Measurements from ENCODE around the gene ASIC1. TPM values are rescaled to one million over a fixed set of nuclear protein-coding genes. Genes with fewer than 3 reads are reported as not detected.

ASIC1 gene
- total RNA-seq, 1 experiment from 2014 or later: 6.0 TPM

- Histone ChIP-seq H3K27ac (ENCODE audit: low read length) (no peak overlapping the region), H3K4me3 (ENCODE audit: low read length) (no peak overlapping the region), H3K79me2 (ENCODE audit: low read length) (peaks cover 96% of the 10 kb centered on the region), H3K9ac (ENCODE audit: low read length) (no peak overlapping the region), H3K4me2 (ENCODE audit: low read length) (no peak overlapping the region), H4K20me1 (ENCODE audit: low read length) (peaks cover 28% of the 10 kb centered on the region), H3K27me3 (ENCODE audit: low read length) (no peaks in the 10 kb centered on the region), H3K9me3 (ENCODE audit: low read length) (no peaks in the 10 kb centered on the region), H3K9me2 (replicated peaks; ENCODE audit: low read length) (no peaks in the 10 kb centered on the region), H3K4me1 (ENCODE audit: insufficient read depth, low read length) (peaks cover 13% of the 10 kb centered on the region), H2AFZ (ENCODE audit: low read length) (no peak overlapping the region), H3K36me3 (ENCODE audit: low read depth, low read length) (peaks cover 35% of the 10 kb centered on the region), H3F3A (ENCODE audit: low read length, unreplicated experiment) (no peaks in the 10 kb centered on the region)
- intact Hi-C loops (cut with micrococcal nuclease): no loop called here
- DNase-seq: no peak
- no TSS peak for BruUV-seq (replicated peaks)
- ATAC-seq: no peak
- ChIA-PET CTCF (interaction anchor here (0.7 kb wide), 1 partner anchor 807 kb away, joined by 5 read pairs; no protein-coding TSS in a partner anchor), POLR2A (ENCODE audit: unreplicated experiment) (interaction anchor here (0.7 kb wide), 1 partner anchor 137 kb away, joined by 5 read pairs; no protein-coding TSS in a partner anchor)
- TF ChIP-seq EZH2 (IDR thresholded peaks at IDR 0.05; ENCODE audit: low read length, unreplicated experiment): no peak
- TF ChIP-seq EZH2phosphoT487 (IDR thresholded peaks at IDR 0.05; ENCODE audit: borderline replicate concordance, low read length): no peak
- TF ChIP-seq CTCF (conservative IDR thresholded peaks at IDR 0.05; ENCODE audit: low read depth, low read length): no peak
These were observed 39.2 kb upstream of the ASIC1 start for GRCh38 chr12:50018154-50018553.

- H3K9me3 ChIP-seq (ENCODE audit: low read length): no peaks in the 10 kb centered on the region
- intact Hi-C loops (cut with micrococcal nuclease): no loop called here
- no peak for ATAC-seq
- H3K9me2 ChIP-seq (replicated peaks; ENCODE audit: low read length): no peaks in the 10 kb centered on the region
- no peaks in the 10 kb centered on the region for H3K27me3 ChIP-seq (ENCODE audit: low read length)
- H3F3A ChIP-seq (ENCODE audit: low read length, unreplicated experiment): no peaks in the 10 kb centered on the region
- no peak for DNase-seq
- no peak overlapping the region for H2AFZ ChIP-seq (ENCODE audit: low read length)
- H3K4me3 ChIP-seq (ENCODE audit: low read length): no peak overlapping the region
- no peak for TF ChIP-seq EZH2 (IDR thresholded peaks at IDR 0.05; ENCODE audit: low read length, unreplicated experiment)
- H3K79me2 ChIP-seq (ENCODE audit: low read length): peaks cover 96% of the 10 kb centered on the region
- H3K4me2 ChIP-seq (ENCODE audit: low read length): no peak overlapping the region
- no TSS peak for BruUV-seq (replicated peaks)
- peaks cover 29% of the 10 kb centered on the region for H4K20me1 ChIP-seq (ENCODE audit: low read length)
- no peak overlapping the region for H3K9ac ChIP-seq (ENCODE audit: low read length)
- CTCF ChIA-PET: no interaction called here
- H3K4me1 ChIP-seq (ENCODE audit: insufficient read depth, low read length): peaks cover 14% of the 10 kb centered on the region
- POLR2A ChIA-PET (ENCODE audit: unreplicated experiment): no interaction called here
- peaks cover 28% of the 10 kb centered on the region for H3K36me3 ChIP-seq (ENCODE audit: low read depth, low read length)
- H3K27ac ChIP-seq (ENCODE audit: low read length): no peak overlapping the region
These were observed 38.4 kb upstream of the ASIC1 start for GRCh38 chr12:50018968-50019367.

- POLR2A ChIA-PET (ENCODE audit: unreplicated experiment): no interaction called here
- Histone ChIP-seq H3K4me3 (ENCODE audit: low read length) (no peak overlapping the region), H3K36me3 (ENCODE audit: low read depth, low read length) (peaks cover 23% of the 10 kb centered on the region), H3K4me2 (ENCODE audit: low read length) (no peak overlapping the region), H3F3A (ENCODE audit: low read length, unreplicated experiment) (no peaks in the 10 kb centered on the region), H3K9ac (ENCODE audit: low read length) (no peak overlapping the region), H3K27me3 (ENCODE audit: low read length) (no peaks in the 10 kb centered on the region), H4K20me1 (ENCODE audit: low read length) (peaks cover 25% of the 10 kb centered on the region), H3K79me2 (ENCODE audit: low read length) (peaks cover 96% of the 10 kb centered on the region), H3K27ac (ENCODE audit: low read length) (no peak overlapping the region), H3K4me1 (ENCODE audit: insufficient read depth, low read length) (peaks cover 14% of the 10 kb centered on the region), H3K9me2 (replicated peaks; ENCODE audit: low read length) (no peaks in the 10 kb centered on the region), H3K9me3 (ENCODE audit: low read length) (no peaks in the 10 kb centered on the region), H2AFZ (ENCODE audit: low read length) (no peak overlapping the region)
- no TSS peak for BruUV-seq (replicated peaks)
- intact Hi-C loops (cut with micrococcal nuclease): no loop called here
- no peak for ATAC-seq
- CTCF ChIA-PET: no interaction called here
- no peak for DNase-seq
- TF ChIP-seq EZH2 (IDR thresholded peaks at IDR 0.05; ENCODE audit: low read length, unreplicated experiment): no peak
- no peak for TF ChIP-seq CTCF (conservative IDR thresholded peaks at IDR 0.05; ENCODE audit: low read depth, low read length)
- TF ChIP-seq EZH2phosphoT487 (IDR thresholded peaks at IDR 0.05; ENCODE audit: borderline replicate concordance, low read length): no peak
These were observed 37.9 kb upstream of the ASIC1 start for GRCh38 chr12:50019524-50019923.

All from PC-3 (cell line).